ENCODE results near the gene SMYD3. TPM values are rescaled to one million over a fixed set of nuclear protein-coding genes. Genes with fewer than 3 reads are reported as not detected.

SMYD3 gene
- total RNA-seq, 1 experiment from 2014 or later = 29.6 TPM

DNA sequence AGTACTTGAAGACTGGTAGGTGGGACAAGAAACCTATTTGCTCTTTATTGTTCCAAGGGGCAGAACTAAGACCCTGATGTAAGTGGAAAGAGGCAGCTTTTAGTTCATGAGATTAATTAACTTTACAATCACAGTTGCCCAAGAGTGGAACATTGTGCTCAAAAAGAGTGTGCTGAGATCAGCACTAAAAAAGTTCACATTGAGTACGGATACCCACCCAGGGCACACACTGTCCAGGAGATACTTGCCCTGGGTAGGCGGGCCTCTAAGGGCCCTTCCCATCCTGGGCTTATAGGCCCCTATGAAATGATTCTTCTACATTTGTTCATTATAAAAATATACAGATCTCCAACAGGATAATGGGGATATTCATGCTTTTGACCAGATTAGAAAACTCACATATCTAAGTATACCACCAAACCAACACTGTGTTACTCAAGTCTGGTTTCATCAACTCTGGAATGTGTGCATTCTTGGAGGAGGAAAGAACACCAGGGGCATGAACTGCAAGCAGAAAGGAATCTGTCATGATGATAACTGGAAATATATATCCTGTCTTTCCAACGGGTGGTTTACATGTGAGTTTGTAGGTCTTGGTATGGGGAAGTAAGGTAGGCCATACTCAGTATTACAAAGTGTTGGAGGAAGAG lies 626.2 kb downstream of the SMYD3 start:
- ChIA-PET POLR2A (ENCODE audit: unreplicated experiment) (no interaction called here), CTCF (no interaction called here)
- H3K4me2 ChIP-seq = no peak overlapping the region

GRCh38 chr1:245879091-245879490 lies 628.0 kb downstream of the SMYD3 start:
- intact Hi-C loops (cut with micrococcal nuclease; ENCODE audit: unreplicated experiment) = no loop called here
- Histone ChIP-seq H3K36me3 (ENCODE audit: low read depth) (no peaks in the 10 kb centered on the region), H3K4me2 (no peak overlapping the region), H3K79me2 (ENCODE audit: low read depth) (no peaks in the 10 kb centered on the region), H3K4me1 (replicated peaks; ENCODE audit: insufficient read depth) (no peaks in the 10 kb centered on the region), H2AFZ (no peak overlapping the region), H3K9me3 (ENCODE audit: insufficient read depth, low read depth) (no peaks in the 10 kb centered on the region), H3K4me3 (no peak overlapping the region), H3F3A (ENCODE audit: insufficient read depth, low read depth) (no peaks in the 10 kb centered on the region), H3K27ac (no peak overlapping the region), H4K20me1 (ENCODE audit: insufficient read depth) (no peaks in the 10 kb centered on the region), H3K27me3 (ENCODE audit: insufficient read depth, low read depth) (no peaks in the 10 kb centered on the region), H3K9me2 (ENCODE audit: insufficient read depth) (no peaks in the 10 kb centered on the region)
- no peak for TF ChIP-seq EZH2 (IDR thresholded peaks at IDR 0.05; ENCODE audit: low read depth)
- no peak for TF ChIP-seq CTCF (conservative IDR thresholded peaks at IDR 0.05)
- no peak for DNase-seq
- POLR2A ChIA-PET (ENCODE audit: unreplicated experiment) = no interaction called here
- CTCF ChIA-PET = no interaction called here
- no TSS peak for BruUV-seq (replicated peaks)

More for the DNA sequence above, 626.2 kb downstream of the SMYD3 start:
- no peaks in the 10 kb centered on the region for H3K4me1 ChIP-seq (replicated peaks; ENCODE audit: insufficient read depth)
- no peaks in the 10 kb centered on the region for H3K36me3 ChIP-seq (ENCODE audit: low read depth)
- no peaks in the 10 kb centered on the region for H3F3A ChIP-seq (ENCODE audit: insufficient read depth, low read depth)
- H3K4me3 ChIP-seq = no peak overlapping the region
- H3K27ac ChIP-seq = no peak overlapping the region
- intact Hi-C loops (cut with micrococcal nuclease; ENCODE audit: unreplicated experiment) = no loop called here
- BruUV-seq (replicated peaks) = no TSS peak
- peak in 1 of 2 experiments; percentile 36 for DNase-seq
- H4K20me1 ChIP-seq (ENCODE audit: insufficient read depth) = no peaks in the 10 kb centered on the region
- H3K79me2 ChIP-seq (ENCODE audit: low read depth) = no peaks in the 10 kb centered on the region
- TF ChIP-seq CTCF (conservative IDR thresholded peaks at IDR 0.05) = no peak
- no peak for TF ChIP-seq EZH2 (IDR thresholded peaks at IDR 0.05; ENCODE audit: low read depth)
- no peaks in the 10 kb centered on the region for H3K9me2 ChIP-seq (ENCODE audit: insufficient read depth)
- H3K9me3 ChIP-seq (ENCODE audit: insufficient read depth, low read depth) = no peaks in the 10 kb centered on the region
- no peak overlapping the region for H2AFZ ChIP-seq
- no peaks in the 10 kb centered on the region for H3K27me3 ChIP-seq (ENCODE audit: insufficient read depth, low read depth)

- no TSS peak for BruUV-seq (replicated peaks)
- intact Hi-C loops (cut with micrococcal nuclease; ENCODE audit: unreplicated experiment) = no loop called here
- H3K4me1 ChIP-seq (replicated peaks; ENCODE audit: insufficient read depth) = no peaks in the 10 kb centered on the region
- no peaks in the 10 kb centered on the region for H3F3A ChIP-seq (ENCODE audit: insufficient read depth, low read depth)
- CTCF ChIA-PET = no interaction called here
- no peaks in the 10 kb centered on the region for H4K20me1 ChIP-seq (ENCODE audit: insufficient read depth)
- no peak for DNase-seq
- no peaks in the 10 kb centered on the region for H3K9me2 ChIP-seq (ENCODE audit: insufficient read depth)
- no peaks in the 10 kb centered on the region for H3K9me3 ChIP-seq (ENCODE audit: insufficient read depth, low read depth)
- no peak overlapping the region for H3K27ac ChIP-seq
- POLR2A ChIA-PET (ENCODE audit: unreplicated experiment) = no interaction called here
- no peak for TF ChIP-seq EZH2 (IDR thresholded peaks at IDR 0.05; ENCODE audit: low read depth)
- no peak for TF ChIP-seq CTCF (conservative IDR thresholded peaks at IDR 0.05)
- no peak overlapping the region for H2AFZ ChIP-seq
- H3K27me3 ChIP-seq (ENCODE audit: insufficient read depth, low read depth) = no peaks in the 10 kb centered on the region
- H3K36me3 ChIP-seq (ENCODE audit: low read depth) = no peaks in the 10 kb centered on the region
- no peak overlapping the region for H3K4me2 ChIP-seq
- H3K79me2 ChIP-seq (ENCODE audit: low read depth) = no peaks in the 10 kb centered on the region
- H3K4me3 ChIP-seq = no peak overlapping the region
These were observed 628.5 kb downstream of the SMYD3 start for GRCh38 chr1:245878585-245878984.
